ENCODE measurements around the gene RIMS4. TPM values are rescaled to one million over a fixed set of nuclear protein-coding genes. Genes with fewer than 3 reads are reported as not detected.

The RIMS4 gene
- total RNA-seq, 2 experiments from 2014 or later, result not detected

- TF ChIP-seq CTCF (IDR thresholded peaks at IDR 0.05), result no peak
- intact Hi-C loops (cut with micrococcal nuclease), result no loop called here
- H3K9me3 Mint-ChIP-seq, result no peaks in the 10 kb centered on the region
- CTCF ChIA-PET, result interaction anchor here (0.8 to 1.1 kb wide), 2 partner anchors 38 to 155 kb away, joined by 3 read pairs; no protein-coding TSS in a partner anchor
- H3K4me1 Mint-ChIP-seq (ENCODE audit: low read depth), result peaks cover 2% of the 10 kb centered on the region
- POLR2A ChIA-PET, result no interaction called here
- H3K36me3 Mint-ChIP-seq (ENCODE audit: low read depth), result no peaks in the 10 kb centered on the region
- H3K4me3 Mint-ChIP-seq, result no peak overlapping the region
- H3K27ac Mint-ChIP-seq, result no peak overlapping the region
- no peak for DNase-seq
- no peak for ATAC-seq
- peaks cover 14% of the 10 kb centered on the region for H3K27me3 Mint-ChIP-seq
Measured at GRCh38 chr20:44838521-44838920, 28.2 kb upstream of the RIMS4 start.

- intact Hi-C loops (cut with micrococcal nuclease), result no loop called here
- DNase-seq (no peak), ATAC-seq (no peak)
- Mint-ChIP-seq H3K36me3 (ENCODE audit: low read depth) (no peaks in the 10 kb centered on the region), H3K4me1 (ENCODE audit: low read depth) (peaks cover 2% of the 10 kb centered on the region), H3K27me3 (peaks cover 11% of the 10 kb centered on the region), H3K9me3 (no peaks in the 10 kb centered on the region), H3K4me3 (no peak overlapping the region), H3K27ac (no peak overlapping the region)
- TF ChIP-seq CTCF (IDR thresholded peaks at IDR 0.05), result no peak
- CTCF ChIA-PET, result interaction anchor here (1.1 kb wide), 1 partner anchor 38 kb away, joined by 3 read pairs; no protein-coding TSS in a partner anchor
- POLR2A ChIA-PET, result no interaction called here
Measured at GRCh38 chr20:44837946-44838345, 27.6 kb upstream of the RIMS4 start.

GRCh38 chr20:44836601-44837120, 26.3 kb upstream of the RIMS4 start:
- no peaks in the 10 kb centered on the region for H3K9me3 Mint-ChIP-seq
- TF ChIP-seq CTCF (IDR thresholded peaks at IDR 0.05), result no peak
- H3K27me3 Mint-ChIP-seq, result peaks cover 9% of the 10 kb centered on the region
- no peaks in the 10 kb centered on the region for H3K36me3 Mint-ChIP-seq (ENCODE audit: low read depth)
- ChIA-PET CTCF (no interaction called here), POLR2A (no interaction called here)
- DNase-seq (no peak), ATAC-seq (no peak)
- H3K4me3 Mint-ChIP-seq, result no peak overlapping the region
- peaks cover 2% of the 10 kb centered on the region for H3K4me1 Mint-ChIP-seq (ENCODE audit: low read depth)
- no peak overlapping the region for H3K27ac Mint-ChIP-seq
- intact Hi-C loops (cut with micrococcal nuclease), result no loop called here

GRCh38 chr20:44835661-44836221, 25.4 kb upstream of the RIMS4 start:
- no peak for TF ChIP-seq CTCF (IDR thresholded peaks at IDR 0.05)
- DNase-seq (no peak), ATAC-seq (no peak)
- Mint-ChIP-seq H3K9me3 (peaks cover under 1% of the 10 kb centered on the region), H3K27me3 (peaks cover 15% of the 10 kb centered on the region), H3K4me3 (no peak overlapping the region), H3K27ac (no peak overlapping the region), H3K36me3 (ENCODE audit: low read depth) (no peaks in the 10 kb centered on the region), H3K4me1 (ENCODE audit: low read depth) (peaks cover 2% of the 10 kb centered on the region)
- CTCF ChIA-PET, result interaction anchor here (0.5 to 1.0 kb wide), 2 partner anchors 31 to 152 kb away, joined by 3 read pairs; no protein-coding TSS in a partner anchor
- POLR2A ChIA-PET, result no interaction called here
- intact Hi-C loops (cut with micrococcal nuclease), result no loop called here

GRCh38 chr20:44835116-44835515, 24.8 kb upstream of the RIMS4 start:
- no peak for TF ChIP-seq CTCF (IDR thresholded peaks at IDR 0.05)
- ATAC-seq (no peak), DNase-seq (no peak)
- Mint-ChIP-seq H3K9me3 (peaks cover 4% of the 10 kb centered on the region), H3K36me3 (ENCODE audit: low read depth) (no peaks in the 10 kb centered on the region), H3K4me3 (no peak overlapping the region), H3K27ac (no peak overlapping the region), H3K4me1 (ENCODE audit: low read depth) (peaks cover 2% of the 10 kb centered on the region), H3K27me3 (peaks cover 19% of the 10 kb centered on the region)
- intact Hi-C loops (cut with micrococcal nuclease), result no loop called here
- CTCF ChIA-PET, result interaction anchor here (1.0 kb wide), 1 partner anchor 152 kb away, joined by 3 read pairs; no protein-coding TSS in a partner anchor
- POLR2A ChIA-PET, result no interaction called here

Data from activated CD8-positive, alpha-beta T cell treated with anti-CD3 and anti-CD28 coated beads for 36 hours (primary cell).